Breast epithelium (tissue), 4 donors: ENCODE measurements around the gene DLX2. TPM values are rescaled to one million over a fixed set of nuclear protein-coding genes. Genes with fewer than 3 reads are reported as not detected.
A peak's percentile ranks its signal among the peaks of the same experiment; 100 is the strongest.

Source experiments
- DNase-seq, 2 donors: peaks; one replicate each; pipeline ENCODE4 v3.0.0-alpha.2; 2019; ENCODE audit warnings: low spot score in 2 of 2
- H3K27ac ChIP-seq, 2 donors: fragments of 200-600 bp; sonication (generic) in 1 of 2; one replicate each; pipeline ENCODE4 v1.5.1; 2016 to 2019; ENCODE audit warnings: mild to moderate bottlenecking in 1 of 2
- H3K27me3 ChIP-seq, 2 donors: fragments of 200-600 bp; sonication (generic) in 1 of 2; one replicate each; pipeline versions ENCODE4 v1.5.1 to v1.6.0; 2017 to 2019; ENCODE audit warnings: control low read depth in 1 of 2, mild to moderate bottlenecking in 1 of 2
- H3K36me3 ChIP-seq: fragments of 200-600 bp; one replicate; pipeline ENCODE4 v1.5.1; 2019
- H3K4me1 ChIP-seq, 2 donors: fragments of 200-600 bp; sonication (generic); one replicate each; pipeline ENCODE4 v1.5.1; 2016 to 2019; ENCODE audit warnings: control low read depth in 1 of 2
- H3K4me3 ChIP-seq, 3 donors: fragments of 200-600 bp; sonication (generic); 1 replicate in 2 of 3; 2 replicates in 1 of 3; pipeline ENCODE4 v1.5.1; 2016 to 2019; ENCODE audit warnings: mild to moderate bottlenecking in 3 of 3, moderate library complexity in 2 of 3
- H3K9me3 ChIP-seq, 2 donors: fragments of 200-600 bp; sonication (generic) in 1 of 2; one replicate each; pipeline ENCODE4 v1.5.1; 2016 to 2019; ENCODE audit warnings: control low read depth in 1 of 2
- POLR2A ChIP-seq: fragments of 450-650 bp; IDR thresholded peaks from one replicate; pipeline ENCODE4 v1.6.1; 2016; ENCODE audit warnings: antibody characterized with exemption, mild to moderate bottlenecking, moderate library complexity
- POLR2AphosphoS5 ChIP-seq, 3 donors: sonication (generic); formaldehyde crosslinking; IDR thresholded peaks; one replicate each; pipeline ENCODE4 v1.6.1; 2017; ENCODE audit warnings: antibody characterized with exemption in 3 of 3
- intact Hi-C: fragments of 100-400 bp; cut with DNase I; formaldehyde crosslinking; loops from one replicate; pipeline ENCODE4 v1.15.1; 2023; ENCODE audit warnings: low total_unique reads
- total RNA-seq, 3 donors: library from RNA; depleted of rRNA; stranded (reverse); fragments of >200 nt; gene quantifications; one replicate each; pipeline ENCODE4 v1.1.0, GENCODE V29; 2016
- TF ChIP-seq, protein P1 (sequence below), 3 donors: fragments of 450-650 bp; IDR thresholded peaks; one replicate each; pipeline ENCODE4 v1.5.1; 2016 to 2017; ENCODE audit warnings: antibody characterized with exemption in 3 of 3, mild to moderate bottlenecking in 3 of 3, moderate library complexity in 3 of 3

Gene DLX2
- total RNA-seq, 3 donors from 2014 or later: 0.44 TPM; not detected in 2

DNA sequence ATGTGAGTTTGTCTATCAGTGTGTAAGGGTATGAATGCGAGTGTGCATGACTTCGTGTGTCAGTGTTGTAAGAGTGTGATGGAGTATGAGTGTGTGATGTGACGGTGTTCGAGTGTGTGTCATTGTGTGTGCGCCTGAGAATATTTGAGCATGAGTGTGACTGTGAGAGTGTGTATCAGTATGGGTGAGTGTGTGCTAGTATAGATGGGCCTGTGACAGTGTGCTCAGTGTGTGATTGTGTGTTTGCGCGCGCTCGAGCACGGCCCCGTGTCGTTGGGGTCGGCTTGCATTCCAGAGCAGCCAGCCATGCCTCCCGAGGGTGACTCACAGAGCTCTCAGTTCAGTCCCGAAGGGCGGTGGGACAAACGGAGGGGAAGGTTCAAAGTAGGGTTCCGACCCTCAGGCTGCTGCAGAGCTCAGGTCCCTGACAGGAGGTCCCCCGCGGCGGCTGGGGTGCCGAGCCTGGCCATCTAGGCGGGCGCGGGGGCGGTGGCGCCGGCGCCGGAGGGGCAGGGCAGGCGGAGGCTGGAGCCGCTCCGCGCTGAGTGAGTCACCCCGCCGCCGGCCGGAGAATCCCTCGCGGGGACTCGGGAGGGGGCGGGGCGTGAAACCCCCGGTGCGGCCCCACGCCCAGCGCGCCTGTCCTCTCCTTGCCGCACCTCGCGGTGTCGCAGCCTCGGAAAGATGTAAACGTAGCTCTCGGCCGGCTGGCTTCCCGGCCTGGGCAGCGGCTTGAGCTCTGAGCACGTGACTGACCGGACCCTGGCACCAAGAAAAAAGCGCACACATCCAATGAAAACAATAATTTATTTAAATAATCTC is 3.8 kb downstream of the DLX2 start:
- peaks cover 36 to 100% of the 10 kb centered on the region in 2 donors for H3K27me3 ChIP-seq
- no peaks in the 10 kb centered on the region for H3K36me3 ChIP-seq
- DNase-seq: no peak

DNA sequence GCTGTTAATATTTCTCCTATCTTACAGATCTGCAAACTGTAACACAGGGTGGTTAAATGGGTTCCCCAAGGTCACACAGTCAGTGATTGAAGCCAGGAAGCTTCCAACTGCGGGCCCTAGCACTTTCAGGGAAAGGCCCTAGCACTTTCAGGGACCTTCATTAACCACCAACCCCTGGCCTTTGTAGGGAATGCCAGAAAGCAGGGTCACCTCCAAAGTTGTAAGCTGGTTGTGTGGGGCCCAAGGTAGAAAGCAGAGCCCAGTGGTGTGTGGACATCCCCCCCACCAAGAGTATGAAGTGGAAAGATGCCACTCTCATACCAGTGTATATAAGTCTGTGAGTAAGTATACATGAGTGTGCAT is 4.4 kb downstream of the DLX2 start:
- Histone ChIP-seq H3K27me3 (peaks cover 36 to 100% of the 10 kb centered on the region in 2 donors), H3K36me3 (no peaks in the 10 kb centered on the region), H3K9me3 (no peaks in the 10 kb centered on the region), H3K4me3 (no peak overlapping the region), H3K27ac (no peak overlapping the region), H3K4me1 (peaks cover 29 to 46% of the 10 kb centered on the region in 2 donors)
- no peak for TF ChIP-seq POLR2AphosphoS5 (IDR thresholded peaks at IDR 0.05)
- TF ChIP-seq POLR2A: no peak
- TF ChIP-seq, protein P1, sequence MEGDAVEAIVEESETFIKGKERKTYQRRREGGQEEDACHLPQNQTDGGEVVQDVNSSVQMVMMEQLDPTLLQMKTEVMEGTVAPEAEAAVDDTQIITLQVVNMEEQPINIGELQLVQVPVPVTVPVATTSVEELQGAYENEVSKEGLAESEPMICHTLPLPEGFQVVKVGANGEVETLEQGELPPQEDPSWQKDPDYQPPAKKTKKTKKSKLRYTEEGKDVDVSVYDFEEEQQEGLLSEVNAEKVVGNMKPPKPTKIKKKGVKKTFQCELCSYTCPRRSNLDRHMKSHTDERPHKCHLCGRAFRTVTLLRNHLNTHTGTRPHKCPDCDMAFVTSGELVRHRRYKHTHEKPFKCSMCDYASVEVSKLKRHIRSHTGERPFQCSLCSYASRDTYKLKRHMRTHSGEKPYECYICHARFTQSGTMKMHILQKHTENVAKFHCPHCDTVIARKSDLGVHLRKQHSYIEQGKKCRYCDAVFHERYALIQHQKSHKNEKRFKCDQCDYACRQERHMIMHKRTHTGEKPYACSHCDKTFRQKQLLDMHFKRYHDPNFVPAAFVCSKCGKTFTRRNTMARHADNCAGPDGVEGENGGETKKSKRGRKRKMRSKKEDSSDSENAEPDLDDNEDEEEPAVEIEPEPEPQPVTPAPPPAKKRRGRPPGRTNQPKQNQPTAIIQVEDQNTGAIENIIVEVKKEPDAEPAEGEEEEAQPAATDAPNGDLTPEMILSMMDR (IDR thresholded peaks at IDR 0.05): no peak
- DNase-seq: no peak
- intact Hi-C loops: no loop called here

More for the DNA sequence above, 3.8 kb downstream of the DLX2 start:
- Histone ChIP-seq H3K9me3 (no peaks in the 10 kb centered on the region), H3K27ac (no peak overlapping the region), H3K4me1 (peaks cover 29 to 46% of the 10 kb centered on the region in 2 donors), H3K4me3 (peak overlapping the region; percentile 20 to 63 (median 26))
- intact Hi-C loops: no loop called here
- TF ChIP-seq, protein P1 (IDR thresholded peaks at IDR 0.05): no peak
- TF ChIP-seq POLR2AphosphoS5 (IDR thresholded peaks at IDR 0.05): peak in 2 of 3 donors; percentile 4 to 35
- TF ChIP-seq POLR2A: no peak

DNA sequence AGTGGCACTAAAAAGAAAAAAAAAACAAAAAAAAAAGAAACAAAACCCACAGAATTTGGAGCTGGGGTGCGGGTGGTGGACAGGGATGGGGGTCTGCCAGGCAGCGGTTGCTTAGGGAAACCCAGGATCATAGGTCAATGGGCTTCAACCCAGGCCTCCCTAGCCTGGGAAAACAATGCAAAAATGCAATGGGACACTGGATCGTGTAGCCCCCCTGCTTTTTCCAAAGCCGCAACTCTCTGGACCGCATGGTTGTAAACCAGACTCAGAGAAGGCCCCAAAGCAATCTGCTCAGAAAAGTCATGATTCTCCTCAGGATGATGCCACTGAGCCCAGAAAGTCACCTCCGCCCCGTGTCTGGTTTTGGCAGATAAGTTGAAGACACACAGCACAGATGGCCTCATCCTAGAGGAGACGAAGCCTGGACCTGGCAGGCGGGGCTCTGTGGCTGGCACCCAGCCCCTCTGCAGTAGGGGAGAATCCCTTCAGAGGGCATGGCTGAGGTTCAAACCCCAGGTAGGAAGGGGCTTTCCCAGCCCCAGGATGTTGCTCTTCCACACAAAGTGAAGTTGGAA is 5.1 kb downstream of the DLX2 start:
- Histone ChIP-seq H3K4me1 (peaks cover 24 to 43% of the 10 kb centered on the region in 2 donors), H3K9me3 (no peaks in the 10 kb centered on the region), H3K4me3 (no peak overlapping the region), H3K27ac (no peak overlapping the region), H3K36me3 (no peaks in the 10 kb centered on the region), H3K27me3 (peaks cover 34 to 100% of the 10 kb centered on the region in 2 donors)
- no peak for DNase-seq
- intact Hi-C loops: no loop called here
- TF ChIP-seq, protein P1 (IDR thresholded peaks at IDR 0.05): no peak
- TF ChIP-seq POLR2A: no peak
- TF ChIP-seq POLR2AphosphoS5 (IDR thresholded peaks at IDR 0.05): no peak

DNA sequence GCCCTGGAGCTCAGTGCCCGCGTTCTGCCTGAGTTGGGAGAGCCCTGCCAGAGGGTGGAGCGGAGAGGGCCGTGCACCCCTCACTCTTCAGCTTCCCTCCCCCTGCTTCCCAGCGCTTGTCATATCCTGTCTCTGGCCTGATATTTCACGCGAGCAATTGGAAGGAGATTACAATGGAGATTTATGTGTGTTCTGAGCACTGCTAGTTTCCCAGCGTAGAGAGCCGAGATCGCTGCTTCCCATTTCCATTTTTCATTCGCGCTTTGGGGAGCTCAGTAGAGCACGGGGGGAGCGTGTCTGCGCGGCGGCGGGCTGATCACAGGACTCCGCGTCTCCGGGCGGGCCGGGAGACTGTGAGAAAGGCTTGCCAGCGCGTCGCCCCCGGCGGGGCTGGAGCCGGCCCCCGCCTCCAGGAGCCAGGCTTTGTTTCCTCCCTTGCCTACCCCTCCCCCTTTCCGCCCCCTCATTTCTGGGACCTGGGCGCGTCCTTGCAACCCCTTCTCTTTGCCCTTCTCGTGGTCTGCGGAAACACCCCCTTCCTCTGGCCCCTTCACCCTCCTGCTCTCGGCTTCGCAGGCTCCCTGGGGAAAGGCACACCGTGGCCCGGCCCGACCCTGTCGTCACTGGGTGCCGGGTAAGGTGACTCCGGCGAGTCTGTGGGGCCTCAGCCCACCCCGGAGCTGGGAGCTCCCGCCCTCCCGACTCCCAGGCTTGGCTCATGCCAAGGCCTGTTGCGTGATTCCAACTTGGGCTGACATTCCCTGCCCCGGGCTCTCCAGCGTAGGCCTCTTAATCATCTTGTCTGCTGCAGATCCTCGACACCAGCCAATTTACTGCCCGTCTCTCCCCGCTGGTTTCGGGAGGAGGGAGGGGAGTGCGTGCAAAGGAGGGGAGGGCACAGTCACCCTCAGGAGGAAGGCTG is 5.8 kb downstream of the DLX2 start:
- TF ChIP-seq POLR2AphosphoS5 (IDR thresholded peaks at IDR 0.05) (no peak), POLR2A (no peak)
- TF ChIP-seq, protein P1 (IDR thresholded peaks at IDR 0.05): no peak
- Histone ChIP-seq H3K4me3 (peak overlapping the region; percentile 10 to 69 (median 38)), H3K9me3 (no peaks in the 10 kb centered on the region), H3K4me1 (peaks cover 23 to 36% of the 10 kb centered on the region in 2 donors), H3K36me3 (no peaks in the 10 kb centered on the region), H3K27me3 (peaks cover 27 to 100% of the 10 kb centered on the region in 2 donors), H3K27ac (no peak overlapping the region)
- intact Hi-C loops: no loop called here
- no peak for DNase-seq
